ENCODE data around the gene FAN1.

DNA sequence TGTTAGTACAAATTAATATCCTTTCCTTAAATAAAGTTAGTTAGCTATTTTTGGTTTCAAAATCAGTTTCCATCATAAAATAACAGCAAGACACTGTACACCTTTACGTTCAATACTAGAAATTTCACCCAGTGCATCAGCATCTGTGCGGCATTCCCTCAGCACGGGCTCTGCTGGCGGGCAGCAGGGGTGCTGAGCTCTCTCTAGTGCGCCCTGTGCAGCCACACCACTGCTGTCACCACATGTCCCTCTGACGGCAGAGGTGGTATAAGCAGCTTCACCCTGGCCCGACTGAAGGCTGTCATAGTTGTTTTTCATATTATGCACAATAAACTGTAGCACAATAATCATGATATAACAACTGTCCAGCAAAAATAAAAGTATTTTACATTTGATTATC lies 35.4 kb downstream of the FAN1 start:
- TF ChIP-seq, protein P1, sequence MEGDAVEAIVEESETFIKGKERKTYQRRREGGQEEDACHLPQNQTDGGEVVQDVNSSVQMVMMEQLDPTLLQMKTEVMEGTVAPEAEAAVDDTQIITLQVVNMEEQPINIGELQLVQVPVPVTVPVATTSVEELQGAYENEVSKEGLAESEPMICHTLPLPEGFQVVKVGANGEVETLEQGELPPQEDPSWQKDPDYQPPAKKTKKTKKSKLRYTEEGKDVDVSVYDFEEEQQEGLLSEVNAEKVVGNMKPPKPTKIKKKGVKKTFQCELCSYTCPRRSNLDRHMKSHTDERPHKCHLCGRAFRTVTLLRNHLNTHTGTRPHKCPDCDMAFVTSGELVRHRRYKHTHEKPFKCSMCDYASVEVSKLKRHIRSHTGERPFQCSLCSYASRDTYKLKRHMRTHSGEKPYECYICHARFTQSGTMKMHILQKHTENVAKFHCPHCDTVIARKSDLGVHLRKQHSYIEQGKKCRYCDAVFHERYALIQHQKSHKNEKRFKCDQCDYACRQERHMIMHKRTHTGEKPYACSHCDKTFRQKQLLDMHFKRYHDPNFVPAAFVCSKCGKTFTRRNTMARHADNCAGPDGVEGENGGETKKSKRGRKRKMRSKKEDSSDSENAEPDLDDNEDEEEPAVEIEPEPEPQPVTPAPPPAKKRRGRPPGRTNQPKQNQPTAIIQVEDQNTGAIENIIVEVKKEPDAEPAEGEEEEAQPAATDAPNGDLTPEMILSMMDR (IDR thresholded peaks at IDR 0.05) = no peak
- no peak for TF ChIP-seq POLR2AphosphoS5 (IDR thresholded peaks at IDR 0.05; ENCODE audit: insufficient read depth in 1 of 2, low read depth in 1 of 2)

All from vagina (tissue), 2 donors.